ENCODE data around the gene MLST8.

The MLST8 gene

GRCh38 chr16:2191446-2191706 is 13.9 kb upstream of the MLST8 start:
- H3K27ac ChIP-seq, result no peak overlapping the region
- no peak for TF ChIP-seq ZFX (IDR thresholded peaks at IDR 0.05)
- TF ChIP-seq CTCF (conservative IDR thresholded peaks at IDR 0.05), result no peak

- no peak for TF ChIP-seq ZFX (IDR thresholded peaks at IDR 0.05)
- TF ChIP-seq CTCF (conservative IDR thresholded peaks at IDR 0.05), result no peak
- no peak overlapping the region for H3K27ac ChIP-seq
These were observed 11.0 kb upstream of the MLST8 start for GRCh38 chr16:2194166-2194834.

- TF ChIP-seq ZFX (IDR thresholded peaks at IDR 0.05), result no peak
- peak; percentile 79 for TF ChIP-seq CTCF (conservative IDR thresholded peaks at IDR 0.05)
- H3K27ac ChIP-seq, result no peak overlapping the region
These were observed 10.4 kb upstream of the MLST8 start for GRCh38 chr16:2194852-2195321.

GRCh38 chr16:2195322-2196161 is 9.7 kb upstream of the MLST8 start:
- H3K27ac ChIP-seq, result no peak overlapping the region

GRCh38 chr16:2196162-2196980 is 8.9 kb upstream of the MLST8 start, which contains the start of gene CASKIN1:
Gene CASKIN1, minus strand, starts transcription at chr16:2196605. Its CDS starts 173 bp downstream, at chr16:2196432.
- no peak within 1 kb of the TSS for H3K27ac ChIP-seq
- TF ChIP-seq CTCF (conservative IDR thresholded peaks at IDR 0.05) (no peak), ZFX (IDR thresholded peaks at IDR 0.05) (no peak)

More at GRCh38 chr16:2195322-2196161, 9.7 kb upstream of the MLST8 start:
- TF ChIP-seq CTCF (conservative IDR thresholded peaks at IDR 0.05), result no peak
- no peak for TF ChIP-seq ZFX (IDR thresholded peaks at IDR 0.05)

- TF ChIP-seq ZFX (IDR thresholded peaks at IDR 0.05) (no peak), CTCF (conservative IDR thresholded peaks at IDR 0.05) (no peak)
- no peak overlapping the region for H3K27ac ChIP-seq
These were observed 8.2 kb upstream of the MLST8 start for GRCh38 chr16:2196981-2197511.
